ENCODE measurements around the gene SCN1A.
A peak's percentile ranks its signal among the peaks of the same experiment; 100 is the strongest.

SCN1A gene

GRCh38 chr2:166081131-166081632 is 46.6 kb downstream of the SCN1A start:
- Histone ChIP-seq H3K27me3 (ENCODE audit: insufficient read depth, low read depth, severe bottlenecking) (no peaks in the 10 kb centered on the region), H3K27ac (peak overlapping the region; percentile 80), H3K4me3 (ENCODE audit: low read depth, low read length) (no peak overlapping the region), H3K36me3 (no peaks in the 10 kb centered on the region), H3K9me3 (ENCODE audit: severe bottlenecking) (no peaks in the 10 kb centered on the region)
- TF ChIP-seq, protein P1, sequence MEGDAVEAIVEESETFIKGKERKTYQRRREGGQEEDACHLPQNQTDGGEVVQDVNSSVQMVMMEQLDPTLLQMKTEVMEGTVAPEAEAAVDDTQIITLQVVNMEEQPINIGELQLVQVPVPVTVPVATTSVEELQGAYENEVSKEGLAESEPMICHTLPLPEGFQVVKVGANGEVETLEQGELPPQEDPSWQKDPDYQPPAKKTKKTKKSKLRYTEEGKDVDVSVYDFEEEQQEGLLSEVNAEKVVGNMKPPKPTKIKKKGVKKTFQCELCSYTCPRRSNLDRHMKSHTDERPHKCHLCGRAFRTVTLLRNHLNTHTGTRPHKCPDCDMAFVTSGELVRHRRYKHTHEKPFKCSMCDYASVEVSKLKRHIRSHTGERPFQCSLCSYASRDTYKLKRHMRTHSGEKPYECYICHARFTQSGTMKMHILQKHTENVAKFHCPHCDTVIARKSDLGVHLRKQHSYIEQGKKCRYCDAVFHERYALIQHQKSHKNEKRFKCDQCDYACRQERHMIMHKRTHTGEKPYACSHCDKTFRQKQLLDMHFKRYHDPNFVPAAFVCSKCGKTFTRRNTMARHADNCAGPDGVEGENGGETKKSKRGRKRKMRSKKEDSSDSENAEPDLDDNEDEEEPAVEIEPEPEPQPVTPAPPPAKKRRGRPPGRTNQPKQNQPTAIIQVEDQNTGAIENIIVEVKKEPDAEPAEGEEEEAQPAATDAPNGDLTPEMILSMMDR (IDR thresholded peaks at IDR 0.05; ENCODE audit: low read depth, low read length) = no peak
- DNase-seq = peak; percentile 18

DNA sequence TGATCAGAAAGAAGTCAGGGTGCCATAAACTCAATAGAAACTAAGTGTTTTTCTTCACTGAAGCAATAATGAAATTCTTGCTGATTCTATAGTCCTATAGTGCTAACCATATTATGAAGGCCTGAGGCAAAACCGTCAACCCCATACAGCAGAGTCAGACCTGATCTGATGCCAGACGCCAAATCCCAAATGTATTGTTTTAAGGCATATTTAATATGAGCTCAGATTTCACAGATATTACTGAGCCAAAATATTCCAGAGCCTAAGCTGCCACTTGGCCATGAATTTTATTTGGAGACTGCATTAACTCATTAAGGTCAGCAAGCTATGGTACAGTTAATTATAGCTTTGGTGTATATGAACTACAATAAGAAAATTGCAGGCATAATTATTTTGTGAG is 53.4 kb downstream of the SCN1A start:
- H3K27me3 ChIP-seq (ENCODE audit: insufficient read depth, low read depth, severe bottlenecking) = no peaks in the 10 kb centered on the region
- no peak overlapping the region for H3K27ac ChIP-seq
- H3K36me3 ChIP-seq = no peaks in the 10 kb centered on the region
- H3K9me3 ChIP-seq (ENCODE audit: severe bottlenecking) = no peaks in the 10 kb centered on the region
- no peak overlapping the region for H3K4me3 ChIP-seq (ENCODE audit: low read depth, low read length)
- TF ChIP-seq, protein P1 (IDR thresholded peaks at IDR 0.05; ENCODE audit: low read depth, low read length) = no peak
- no peak for DNase-seq

GRCh38 chr2:166074011-166074410 is 53.8 kb downstream of the SCN1A start:
- Histone ChIP-seq H3K9me3 (ENCODE audit: severe bottlenecking) (no peaks in the 10 kb centered on the region), H3K36me3 (no peaks in the 10 kb centered on the region), H3K27me3 (ENCODE audit: insufficient read depth, low read depth, severe bottlenecking) (no peaks in the 10 kb centered on the region), H3K4me3 (ENCODE audit: low read depth, low read length) (no peak overlapping the region), H3K27ac (no peak overlapping the region)
- TF ChIP-seq, protein P1 (IDR thresholded peaks at IDR 0.05; ENCODE audit: low read depth, low read length) = no peak
- no peak for DNase-seq

- H3K27me3 ChIP-seq (ENCODE audit: insufficient read depth, low read depth, severe bottlenecking) = no peaks in the 10 kb centered on the region
Observed at GRCh38 chr2:166070231-166070630, 57.6 kb downstream of the SCN1A start.

GRCh38 chr2:166068981-166069380 is 58.8 kb downstream of the SCN1A start:
- Histone ChIP-seq H3K36me3 (no peaks in the 10 kb centered on the region), H3K9me3 (ENCODE audit: severe bottlenecking) (no peaks in the 10 kb centered on the region), H3K4me3 (ENCODE audit: low read depth, low read length) (no peak overlapping the region), H3K27me3 (ENCODE audit: insufficient read depth, low read depth, severe bottlenecking) (no peaks in the 10 kb centered on the region), H3K27ac (no peak overlapping the region)
- TF ChIP-seq, protein P1 (IDR thresholded peaks at IDR 0.05; ENCODE audit: low read depth, low read length) = no peak
- no peak for DNase-seq

More at GRCh38 chr2:166070231-166070630, 57.6 kb downstream of the SCN1A start:
- TF ChIP-seq, protein P1 (IDR thresholded peaks at IDR 0.05; ENCODE audit: low read depth, low read length) = no peak
- no peak for DNase-seq
- no peaks in the 10 kb centered on the region for H3K36me3 ChIP-seq
- no peaks in the 10 kb centered on the region for H3K9me3 ChIP-seq (ENCODE audit: severe bottlenecking)
- no peak overlapping the region for H3K4me3 ChIP-seq (ENCODE audit: low read depth, low read length)
- H3K27ac ChIP-seq = no peak overlapping the region

DNA sequence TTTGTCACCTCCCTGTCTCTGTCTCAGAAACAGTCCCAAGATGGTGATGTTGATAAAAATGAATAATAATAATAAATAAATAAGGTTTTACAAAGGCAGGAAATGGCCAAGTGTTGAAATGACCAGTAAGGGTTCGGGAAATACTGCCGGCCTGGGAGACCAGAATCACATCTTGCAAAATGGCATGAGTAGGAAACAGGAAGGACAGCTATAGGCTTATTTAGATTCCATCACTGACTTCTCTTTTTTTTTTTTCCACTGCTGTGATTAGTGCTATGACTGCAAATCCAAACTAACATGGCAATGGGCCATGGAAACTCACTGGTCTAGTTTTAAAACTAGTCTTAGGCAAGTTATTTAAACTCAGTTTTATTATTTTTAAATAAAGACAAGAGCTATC is 60.6 kb downstream of the SCN1A start:
- no peak for DNase-seq
- TF ChIP-seq, protein P1 (IDR thresholded peaks at IDR 0.05; ENCODE audit: low read depth, low read length) = no peak
- no peak overlapping the region for H3K27ac ChIP-seq

More for the DNA sequence above, 60.6 kb downstream of the SCN1A start:
- no peaks in the 10 kb centered on the region for H3K36me3 ChIP-seq
- H3K4me3 ChIP-seq (ENCODE audit: low read depth, low read length) = no peak overlapping the region
- H3K27me3 ChIP-seq (ENCODE audit: insufficient read depth, low read depth, severe bottlenecking) = no peaks in the 10 kb centered on the region
- no peaks in the 10 kb centered on the region for H3K9me3 ChIP-seq (ENCODE audit: severe bottlenecking)
